Gastrocnemius medialis (tissue), 4 donors: ENCODE data around the gene GIT2.

Experiments used
- POLR2A ChIP-seq, 2 donors: fragments of 450-650 bp; IDR thresholded peaks; one replicate each; pipeline ENCODE4 v1.6.1; 2017; ENCODE audit warnings: antibody characterized with exemption in 2 of 2, mild to moderate bottlenecking in 2 of 2, moderate library complexity in 2 of 2
- TF ChIP-seq, protein P1 (sequence below), 5 experiments: fragments of 450-650 bp in 3 of 5; fragments of 200-600 bp in 2 of 5; sonication (generic) in 2 of 5; IDR thresholded peaks in 4 of 5; conservative IDR thresholded peaks in 1 of 5; 1 replicate in 4 of 5; 2 replicates in 1 of 5; pipeline ENCODE4 v1.5.1; 2016 to 2019; ENCODE audit warnings: antibody characterized with exemption in 5 of 5, mild to moderate bottlenecking in 3 of 5, moderate library complexity in 3 of 5

DNA sequence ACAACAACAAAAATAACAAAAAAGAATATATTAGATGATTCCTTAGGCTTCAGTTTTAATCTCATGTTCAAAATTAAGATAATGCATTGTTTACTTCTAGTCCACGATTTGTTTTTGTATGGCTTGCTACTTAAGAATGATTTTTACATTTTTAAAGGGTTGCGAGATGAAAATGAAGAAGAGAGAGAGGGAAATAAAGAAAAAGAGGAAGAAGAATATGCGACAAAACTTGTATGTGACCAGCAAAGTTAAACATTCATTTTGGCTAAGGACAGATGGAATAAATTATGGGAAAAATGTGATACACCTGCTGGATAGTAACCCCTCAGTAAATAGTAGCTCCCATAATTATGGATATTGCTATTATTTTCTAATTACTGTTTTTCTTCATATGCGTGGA, 1.2 kb upstream of the GIT2 start:
- TF ChIP-seq, protein P1, sequence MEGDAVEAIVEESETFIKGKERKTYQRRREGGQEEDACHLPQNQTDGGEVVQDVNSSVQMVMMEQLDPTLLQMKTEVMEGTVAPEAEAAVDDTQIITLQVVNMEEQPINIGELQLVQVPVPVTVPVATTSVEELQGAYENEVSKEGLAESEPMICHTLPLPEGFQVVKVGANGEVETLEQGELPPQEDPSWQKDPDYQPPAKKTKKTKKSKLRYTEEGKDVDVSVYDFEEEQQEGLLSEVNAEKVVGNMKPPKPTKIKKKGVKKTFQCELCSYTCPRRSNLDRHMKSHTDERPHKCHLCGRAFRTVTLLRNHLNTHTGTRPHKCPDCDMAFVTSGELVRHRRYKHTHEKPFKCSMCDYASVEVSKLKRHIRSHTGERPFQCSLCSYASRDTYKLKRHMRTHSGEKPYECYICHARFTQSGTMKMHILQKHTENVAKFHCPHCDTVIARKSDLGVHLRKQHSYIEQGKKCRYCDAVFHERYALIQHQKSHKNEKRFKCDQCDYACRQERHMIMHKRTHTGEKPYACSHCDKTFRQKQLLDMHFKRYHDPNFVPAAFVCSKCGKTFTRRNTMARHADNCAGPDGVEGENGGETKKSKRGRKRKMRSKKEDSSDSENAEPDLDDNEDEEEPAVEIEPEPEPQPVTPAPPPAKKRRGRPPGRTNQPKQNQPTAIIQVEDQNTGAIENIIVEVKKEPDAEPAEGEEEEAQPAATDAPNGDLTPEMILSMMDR (IDR thresholded peaks at IDR 0.05 in 4 of 5, conservative IDR thresholded peaks at IDR 0.05 in 1 of 5): no peak
- no peak for TF ChIP-seq POLR2A (IDR thresholded peaks at IDR 0.05)
